ENCODE measurements around the gene MMAB.

GRCh38 chr12:109606320-109607028, 33.2 kb upstream of the MMAB start:
- TF ChIP-seq EZH2 (IDR thresholded peaks at IDR 0.05; ENCODE audit: borderline replicate concordance, low read depth, low read length, poor library complexity, severe bottlenecking) (no peak), CTCF (conservative IDR thresholded peaks at IDR 0.05; ENCODE audit: low read depth, low read length) (no peak)
